ENCODE measurements around the gene HMGCS2. TPM values are rescaled to one million over a fixed set of nuclear protein-coding genes. Genes with fewer than 3 reads are reported as not detected.

HMGCS2 gene
- total RNA-seq, 1 donor from 2014 or later: 0.51 TPM

DNA sequence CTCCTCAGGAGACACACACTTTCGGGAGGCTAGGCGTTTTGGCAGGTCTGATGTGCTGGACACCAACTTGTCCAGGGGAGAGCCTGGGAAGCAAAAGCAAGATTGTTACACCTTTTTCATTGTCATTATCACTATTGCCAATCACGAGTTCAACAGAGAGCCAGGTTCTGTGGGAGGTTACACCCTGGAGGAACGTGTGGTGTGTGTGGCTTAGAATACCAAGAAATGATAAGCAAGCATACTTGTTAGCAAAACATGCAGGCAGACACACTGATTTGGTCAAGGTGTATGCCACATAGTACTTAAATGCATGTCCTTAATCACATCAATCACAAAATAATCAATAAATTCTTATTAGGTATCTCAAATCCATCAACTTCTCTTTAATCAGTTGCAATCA lies 16.1 kb downstream of the HMGCS2 start:
- TF ChIP-seq CTCF (IDR thresholded peaks at IDR 0.05; ENCODE audit: unreplicated experiment): no peak
- Mint-ChIP-seq H3K36me3 (no peaks in the 10 kb centered on the region), H3K27me3 (ENCODE audit: low read depth) (peaks cover 29% of the 10 kb centered on the region), H3K4me1 (peaks cover 12% of the 10 kb centered on the region), H3K9me3 (no peaks in the 10 kb centered on the region), H3K27ac (no peak overlapping the region), H3K4me3 (no peak overlapping the region)
- no peak for DNase-seq (ENCODE audit: low spot score in 2 of 2, unreplicated experiment in 2 of 2)

- TF ChIP-seq CTCF (IDR thresholded peaks at IDR 0.05; ENCODE audit: unreplicated experiment): no peak
- no peak for DNase-seq (ENCODE audit: low spot score in 2 of 2, unreplicated experiment in 2 of 2)
- peaks cover 16% of the 10 kb centered on the region for H3K4me1 Mint-ChIP-seq
- H3K36me3 Mint-ChIP-seq: peaks cover 10% of the 10 kb centered on the region
- H3K4me3 Mint-ChIP-seq: no peak overlapping the region
- peaks cover 20% of the 10 kb centered on the region for H3K27me3 Mint-ChIP-seq (ENCODE audit: low read depth)
- no peak overlapping the region for H3K27ac Mint-ChIP-seq
- H3K9me3 Mint-ChIP-seq: no peaks in the 10 kb centered on the region
Measured at GRCh38 chr1:119748040-119748439, 20.7 kb downstream of the HMGCS2 start.

- TF ChIP-seq CTCF (IDR thresholded peaks at IDR 0.05; ENCODE audit: unreplicated experiment): no peak
- Mint-ChIP-seq H3K9me3 (no peaks in the 10 kb centered on the region), H3K36me3 (peaks cover 12% of the 10 kb centered on the region), H3K4me1 (peaks cover 16% of the 10 kb centered on the region), H3K27ac (peak overlapping the region; percentile 45), H3K27me3 (ENCODE audit: low read depth) (peaks cover 19% of the 10 kb centered on the region), H3K4me3 (no peak overlapping the region)
- DNase-seq (ENCODE audit: low spot score in 2 of 2, unreplicated experiment in 2 of 2): no peak
Measured at GRCh38 chr1:119747451-119747850, 21.3 kb downstream of the HMGCS2 start.

- Mint-ChIP-seq H3K4me1 (peaks cover 12% of the 10 kb centered on the region), H3K4me3 (no peak overlapping the region), H3K9me3 (no peaks in the 10 kb centered on the region), H3K27ac (no peak overlapping the region), H3K36me3 (peaks cover 19% of the 10 kb centered on the region), H3K27me3 (ENCODE audit: low read depth) (peaks cover 8% of the 10 kb centered on the region)
- no peak for TF ChIP-seq CTCF (IDR thresholded peaks at IDR 0.05; ENCODE audit: unreplicated experiment)
- no peak for DNase-seq (ENCODE audit: low spot score in 2 of 2, unreplicated experiment in 2 of 2)
Measured at GRCh38 chr1:119745034-119745433, 23.7 kb downstream of the HMGCS2 start.

- H3K27me3 Mint-ChIP-seq (ENCODE audit: low read depth): peaks cover 3% of the 10 kb centered on the region
- H3K27ac Mint-ChIP-seq: no peak overlapping the region
- H3K36me3 Mint-ChIP-seq: peaks cover 19% of the 10 kb centered on the region
- no peaks in the 10 kb centered on the region for H3K9me3 Mint-ChIP-seq
- H3K4me3 Mint-ChIP-seq: no peak overlapping the region
- TF ChIP-seq CTCF (IDR thresholded peaks at IDR 0.05; ENCODE audit: unreplicated experiment): no peak
- DNase-seq (ENCODE audit: low spot score in 2 of 2, unreplicated experiment in 2 of 2): no peak
- H3K4me1 Mint-ChIP-seq: peaks cover 10% of the 10 kb centered on the region
Measured at GRCh38 chr1:119744598-119744942, 24.1 kb downstream of the HMGCS2 start.

Data from mesothelial cell of epicardium (in vitro differentiated cells).